Measurements from ENCODE around the gene KIF7.

KIF7 gene

GRCh38 chr15:89628806-89629715 is 26.2 kb downstream of the KIF7 start:
- Histone ChIP-seq H3K27me3 (ENCODE audit: insufficient read depth, low read length) (no peaks in the 10 kb centered on the region), H3K36me3 (ENCODE audit: insufficient read depth, low read depth, low read length) (peaks cover 97% of the 10 kb centered on the region), H3K4me1 (ENCODE audit: insufficient read depth, low read length) (no peaks in the 10 kb centered on the region), H3K9me3 (ENCODE audit: insufficient read depth, low read depth, low read length) (peaks cover 23% of the 10 kb centered on the region), H3K4me3 (ENCODE audit: low read length) (no peak overlapping the region), H3K27ac (ENCODE audit: low read length) (no peak overlapping the region), H3K9ac (ENCODE audit: low read depth, low read length) (no peak overlapping the region)

GRCh38 chr15:89628301-89628700 is 27.0 kb downstream of the KIF7 start:
- Histone ChIP-seq H3K27me3 (ENCODE audit: insufficient read depth, low read length) (no peaks in the 10 kb centered on the region), H3K4me1 (ENCODE audit: insufficient read depth, low read length) (no peaks in the 10 kb centered on the region), H3K4me3 (ENCODE audit: low read length) (no peak overlapping the region), H3K9me3 (ENCODE audit: insufficient read depth, low read depth, low read length) (peaks cover 16% of the 10 kb centered on the region), H3K9ac (ENCODE audit: low read depth, low read length) (no peak overlapping the region), H3K27ac (ENCODE audit: low read length) (no peak overlapping the region), H3K36me3 (ENCODE audit: insufficient read depth, low read depth, low read length) (peaks cover 97% of the 10 kb centered on the region)

- H3K36me3 ChIP-seq (ENCODE audit: insufficient read depth, low read depth, low read length) = peaks cover 97% of the 10 kb centered on the region
- H3K4me1 ChIP-seq (ENCODE audit: insufficient read depth, low read length) = no peaks in the 10 kb centered on the region
- no peaks in the 10 kb centered on the region for H3K27me3 ChIP-seq (ENCODE audit: insufficient read depth, low read length)
- H3K9ac ChIP-seq (ENCODE audit: low read depth, low read length) = no peak overlapping the region
- H3K4me3 ChIP-seq (ENCODE audit: low read length) = no peak overlapping the region
- peaks cover 9% of the 10 kb centered on the region for H3K9me3 ChIP-seq (ENCODE audit: insufficient read depth, low read depth, low read length)
- H3K27ac ChIP-seq (ENCODE audit: low read length) = no peak overlapping the region
Measured at GRCh38 chr15:89627256-89627970, 27.9 kb downstream of the KIF7 start.

- peaks cover 96% of the 10 kb centered on the region for H3K36me3 ChIP-seq (ENCODE audit: insufficient read depth, low read depth, low read length)
- H3K4me3 ChIP-seq (ENCODE audit: low read length) = no peak overlapping the region
- no peaks in the 10 kb centered on the region for H3K27me3 ChIP-seq (ENCODE audit: insufficient read depth, low read length)
- H3K9ac ChIP-seq (ENCODE audit: low read depth, low read length) = no peak overlapping the region
- no peak overlapping the region for H3K27ac ChIP-seq (ENCODE audit: low read length)
- H3K4me1 ChIP-seq (ENCODE audit: insufficient read depth, low read length) = no peaks in the 10 kb centered on the region
- no peaks in the 10 kb centered on the region for H3K9me3 ChIP-seq (ENCODE audit: insufficient read depth, low read depth, low read length)
Measured at GRCh38 chr15:89625716-89626115, 29.6 kb downstream of the KIF7 start.

GRCh38 chr15:89623165-89623564 is 32.1 kb downstream of the KIF7 start:
- no peaks in the 10 kb centered on the region for H3K4me1 ChIP-seq (ENCODE audit: insufficient read depth, low read length)
- H3K9me3 ChIP-seq (ENCODE audit: insufficient read depth, low read depth, low read length) = no peaks in the 10 kb centered on the region
- no peak overlapping the region for H3K4me3 ChIP-seq (ENCODE audit: low read length)
- no peaks in the 10 kb centered on the region for H3K27me3 ChIP-seq (ENCODE audit: insufficient read depth, low read length)
- no peak overlapping the region for H3K27ac ChIP-seq (ENCODE audit: low read length)
- peaks cover 98% of the 10 kb centered on the region for H3K36me3 ChIP-seq (ENCODE audit: insufficient read depth, low read depth, low read length)
- no peak overlapping the region for H3K9ac ChIP-seq (ENCODE audit: low read depth, low read length)

- Histone ChIP-seq H3K27me3 (ENCODE audit: insufficient read depth, low read length) (no peaks in the 10 kb centered on the region), H3K9me3 (ENCODE audit: insufficient read depth, low read depth, low read length) (no peaks in the 10 kb centered on the region), H3K4me3 (ENCODE audit: low read length) (no peak overlapping the region), H3K36me3 (ENCODE audit: insufficient read depth, low read depth, low read length) (peaks cover 96% of the 10 kb centered on the region), H3K4me1 (ENCODE audit: insufficient read depth, low read length) (no peaks in the 10 kb centered on the region), H3K27ac (ENCODE audit: low read length) (no peak overlapping the region), H3K9ac (ENCODE audit: low read depth, low read length) (no peak overlapping the region)
Measured at GRCh38 chr15:89621547-89621946, 33.7 kb downstream of the KIF7 start.

GRCh38 chr15:89616228-89616627 is 39.0 kb downstream of the KIF7 start:
- no peak overlapping the region for H3K27ac ChIP-seq (ENCODE audit: low read length)
- H3K4me1 ChIP-seq (ENCODE audit: insufficient read depth, low read length) = no peaks in the 10 kb centered on the region
- no peaks in the 10 kb centered on the region for H3K27me3 ChIP-seq (ENCODE audit: insufficient read depth, low read length)
- H3K4me3 ChIP-seq (ENCODE audit: low read length) = no peak overlapping the region
- H3K9me3 ChIP-seq (ENCODE audit: insufficient read depth, low read depth, low read length) = no peaks in the 10 kb centered on the region
- no peak overlapping the region for H3K9ac ChIP-seq (ENCODE audit: low read depth, low read length)
- peaks cover 92% of the 10 kb centered on the region for H3K36me3 ChIP-seq (ENCODE audit: insufficient read depth, low read depth, low read length)

- Histone ChIP-seq H3K36me3 (ENCODE audit: insufficient read depth, low read depth, low read length) (peaks cover 94% of the 10 kb centered on the region), H3K4me1 (ENCODE audit: insufficient read depth, low read length) (no peaks in the 10 kb centered on the region), H3K9ac (ENCODE audit: low read depth, low read length) (no peak overlapping the region), H3K9me3 (ENCODE audit: insufficient read depth, low read depth, low read length) (no peaks in the 10 kb centered on the region), H3K4me3 (ENCODE audit: low read length) (no peak overlapping the region), H3K27ac (ENCODE audit: low read length) (no peak overlapping the region), H3K27me3 (ENCODE audit: insufficient read depth, low read length) (no peaks in the 10 kb centered on the region)
Measured at GRCh38 chr15:89615135-89615534, 40.1 kb downstream of the KIF7 start.

- Histone ChIP-seq H3K9me3 (ENCODE audit: insufficient read depth, low read depth, low read length) (no peaks in the 10 kb centered on the region), H3K27me3 (ENCODE audit: insufficient read depth, low read length) (no peaks in the 10 kb centered on the region), H3K27ac (ENCODE audit: low read length) (no peak overlapping the region), H3K4me3 (ENCODE audit: low read length) (no peak overlapping the region), H3K4me1 (ENCODE audit: insufficient read depth, low read length) (no peaks in the 10 kb centered on the region), H3K36me3 (ENCODE audit: insufficient read depth, low read depth, low read length) (peaks cover 94% of the 10 kb centered on the region), H3K9ac (ENCODE audit: low read depth, low read length) (no peak overlapping the region)
Measured at GRCh38 chr15:89614164-89614563, 41.1 kb downstream of the KIF7 start.

GRCh38 chr15:89613031-89613430 is 42.2 kb downstream of the KIF7 start:
- Histone ChIP-seq H3K9me3 (ENCODE audit: insufficient read depth, low read depth, low read length) (no peaks in the 10 kb centered on the region), H3K36me3 (ENCODE audit: insufficient read depth, low read depth, low read length) (peaks cover 94% of the 10 kb centered on the region), H3K9ac (ENCODE audit: low read depth, low read length) (no peak overlapping the region), H3K27ac (ENCODE audit: low read length) (no peak overlapping the region), H3K4me3 (ENCODE audit: low read length) (no peak overlapping the region), H3K4me1 (ENCODE audit: insufficient read depth, low read length) (no peaks in the 10 kb centered on the region), H3K27me3 (ENCODE audit: insufficient read depth, low read length) (no peaks in the 10 kb centered on the region)

- Histone ChIP-seq H3K4me1 (ENCODE audit: insufficient read depth, low read length) (no peaks in the 10 kb centered on the region), H3K9ac (ENCODE audit: low read depth, low read length) (no peak overlapping the region), H3K27me3 (ENCODE audit: insufficient read depth, low read length) (no peaks in the 10 kb centered on the region), H3K4me3 (ENCODE audit: low read length) (no peak overlapping the region), H3K9me3 (ENCODE audit: insufficient read depth, low read depth, low read length) (no peaks in the 10 kb centered on the region), H3K36me3 (ENCODE audit: insufficient read depth, low read depth, low read length) (peaks cover 96% of the 10 kb centered on the region), H3K27ac (ENCODE audit: low read length) (no peak overlapping the region)
Measured at GRCh38 chr15:89611317-89611716, 44.0 kb downstream of the KIF7 start.

GRCh38 chr15:89599021-89599420 is 56.2 kb downstream of the KIF7 start:
- no peaks in the 10 kb centered on the region for H3K4me1 ChIP-seq (ENCODE audit: insufficient read depth, low read length)
- H3K9me3 ChIP-seq (ENCODE audit: insufficient read depth, low read depth, low read length) = no peaks in the 10 kb centered on the region
- H3K4me3 ChIP-seq (ENCODE audit: low read length) = no peak overlapping the region
- H3K9ac ChIP-seq (ENCODE audit: low read depth, low read length) = no peak overlapping the region
- peaks cover 100% of the 10 kb centered on the region for H3K36me3 ChIP-seq (ENCODE audit: insufficient read depth, low read depth, low read length)
- H3K27ac ChIP-seq (ENCODE audit: low read length) = no peak overlapping the region
- no peaks in the 10 kb centered on the region for H3K27me3 ChIP-seq (ENCODE audit: insufficient read depth, low read length)

Measured in iPS-20b (cell line).